HG03442 (cell line): ENCODE measurements around the gene DLX4.

Experiments used
- ATAC-seq: cut with Tn5 transposase; IDR thresholded peaks from one replicate; pipeline ENCODE4 v1.9.1; 2021; ENCODE audit warnings: mild to moderate bottlenecking, moderate library complexity; ENCODE audit not compliant: unreplicated experiment

DLX4 gene

GRCh38 chr17:49969134-49969759 lies at the start of gene DLX4:
Gene DLX4 (plus strand): TSS chr17:49969190. CDS start chr17:49969469, 279 bp downstream.
- no peak for ATAC-seq

GRCh38 chr17:49920030-49920769 lies 48.8 kb upstream of the DLX4 start:
- no peak for ATAC-seq

- ATAC-seq, result no peak
These were observed 46.9 kb upstream of the DLX4 start for GRCh38 chr17:49922095-49922494.

GRCh38 chr17:49924116-49924515 lies 44.9 kb upstream of the DLX4 start:
- ATAC-seq, result no peak

- no peak for ATAC-seq
These were observed 44.4 kb upstream of the DLX4 start for GRCh38 chr17:49924589-49924988.

GRCh38 chr17:49925921-49926320 lies 43.1 kb upstream of the DLX4 start:
- ATAC-seq, result no peak

- no peak for ATAC-seq
These were observed 42.1 kb upstream of the DLX4 start for GRCh38 chr17:49926886-49927285.

GRCh38 chr17:49928126-49928800 lies 40.7 kb upstream of the DLX4 start:
- ATAC-seq, result no peak

GRCh38 chr17:49928837-49929475 lies 40.0 kb upstream of the DLX4 start:
- no peak for ATAC-seq

- no peak for ATAC-seq
These were observed 38.1 kb upstream of the DLX4 start for GRCh38 chr17:49930880-49931279.

- no peak for ATAC-seq
These were observed 37.4 kb upstream of the DLX4 start for GRCh38 chr17:49931416-49932137.

- no peak for ATAC-seq
These were observed 36.8 kb upstream of the DLX4 start for GRCh38 chr17:49932138-49932723.

- no peak for ATAC-seq
These were observed 36.1 kb upstream of the DLX4 start for GRCh38 chr17:49932901-49933300.

GRCh38 chr17:49935526-49936210 lies 33.3 kb upstream of the DLX4 start:
- ATAC-seq, result no peak

- no peak for ATAC-seq
These were observed 32.6 kb upstream of the DLX4 start for GRCh38 chr17:49936386-49936785.

- no peak for ATAC-seq
These were observed 29.7 kb upstream of the DLX4 start for GRCh38 chr17:49939318-49939717.

GRCh38 chr17:49941427-49941826 lies 27.6 kb upstream of the DLX4 start:
- ATAC-seq, result no peak

- no peak for ATAC-seq
These were observed 26.0 kb upstream of the DLX4 start for GRCh38 chr17:49942947-49943346.

- ATAC-seq, result no peak
These were observed 24.6 kb upstream of the DLX4 start for GRCh38 chr17:49944273-49944870.

GRCh38 chr17:49946208-49946607 lies 22.8 kb upstream of the DLX4 start:
- no peak for ATAC-seq
